ENCODE measurements around the gene CHN2.

CHN2 gene

DNA sequence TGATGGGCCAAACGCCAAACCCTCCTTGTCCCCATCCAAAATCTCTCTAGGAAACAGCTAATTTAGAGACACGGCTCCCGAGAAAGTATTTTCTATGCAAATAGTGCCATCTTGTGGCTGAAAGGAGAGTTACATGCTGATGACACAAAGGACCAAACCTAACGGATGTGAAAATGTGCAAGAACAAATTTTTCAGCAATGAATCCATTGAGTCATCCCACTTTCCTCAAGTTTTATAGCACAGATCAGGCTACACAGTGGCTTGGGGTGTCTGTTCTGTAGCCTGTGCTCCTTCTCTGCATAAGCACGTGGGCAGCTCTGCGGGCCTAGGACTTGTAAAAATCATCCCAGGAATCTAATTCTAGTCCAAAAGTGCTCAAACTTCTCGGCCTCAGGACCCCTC lies 214.3 kb downstream of the CHN2 start:
- H3K4me1 ChIP-seq, result no peaks in the 10 kb centered on the region
- peak; percentile 58 for DNase-seq

DNA sequence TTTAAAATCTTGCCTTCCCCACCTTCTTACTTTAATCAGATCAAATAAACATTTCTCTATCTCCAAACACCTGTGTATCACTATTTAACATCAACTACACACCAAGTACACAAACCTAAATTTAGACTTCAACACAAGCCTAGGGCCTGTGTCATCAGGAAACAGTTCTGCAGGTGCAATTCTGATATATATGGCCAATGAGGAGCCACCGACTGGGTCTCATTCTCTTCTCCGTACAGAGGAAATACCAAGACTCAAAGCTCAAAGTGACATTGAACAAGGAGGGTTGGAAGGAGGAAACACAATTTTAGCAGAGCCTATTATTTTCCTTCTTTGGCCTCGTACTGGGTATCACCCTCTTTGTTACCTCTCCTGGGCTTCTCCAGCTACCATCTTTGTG lies 216.4 kb downstream of the CHN2 start:
- Histone ChIP-seq H3K9me3 (no peaks in the 10 kb centered on the region), H3K36me3 (no peaks in the 10 kb centered on the region), H3K27me3 (peaks cover 10% of the 10 kb centered on the region), H3K4me3 (ENCODE audit: low read depth, low read length) (no peak overlapping the region), H3K4me1 (no peaks in the 10 kb centered on the region)
- DNase-seq, result no peak
- TF ChIP-seq, protein P1, sequence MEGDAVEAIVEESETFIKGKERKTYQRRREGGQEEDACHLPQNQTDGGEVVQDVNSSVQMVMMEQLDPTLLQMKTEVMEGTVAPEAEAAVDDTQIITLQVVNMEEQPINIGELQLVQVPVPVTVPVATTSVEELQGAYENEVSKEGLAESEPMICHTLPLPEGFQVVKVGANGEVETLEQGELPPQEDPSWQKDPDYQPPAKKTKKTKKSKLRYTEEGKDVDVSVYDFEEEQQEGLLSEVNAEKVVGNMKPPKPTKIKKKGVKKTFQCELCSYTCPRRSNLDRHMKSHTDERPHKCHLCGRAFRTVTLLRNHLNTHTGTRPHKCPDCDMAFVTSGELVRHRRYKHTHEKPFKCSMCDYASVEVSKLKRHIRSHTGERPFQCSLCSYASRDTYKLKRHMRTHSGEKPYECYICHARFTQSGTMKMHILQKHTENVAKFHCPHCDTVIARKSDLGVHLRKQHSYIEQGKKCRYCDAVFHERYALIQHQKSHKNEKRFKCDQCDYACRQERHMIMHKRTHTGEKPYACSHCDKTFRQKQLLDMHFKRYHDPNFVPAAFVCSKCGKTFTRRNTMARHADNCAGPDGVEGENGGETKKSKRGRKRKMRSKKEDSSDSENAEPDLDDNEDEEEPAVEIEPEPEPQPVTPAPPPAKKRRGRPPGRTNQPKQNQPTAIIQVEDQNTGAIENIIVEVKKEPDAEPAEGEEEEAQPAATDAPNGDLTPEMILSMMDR (IDR thresholded peaks at IDR 0.05; ENCODE audit: low read depth, low read length), result no peak

More for the DNA sequence above, 214.3 kb downstream of the CHN2 start:
- Histone ChIP-seq H3K4me3 (ENCODE audit: low read depth, low read length) (no peak overlapping the region), H3K27me3 (peaks cover 9% of the 10 kb centered on the region), H3K36me3 (no peaks in the 10 kb centered on the region), H3K9me3 (no peaks in the 10 kb centered on the region)
- TF ChIP-seq, protein P1 (IDR thresholded peaks at IDR 0.05; ENCODE audit: low read depth, low read length), result peak; percentile 84

GRCh38 chr7:29412912-29413311 lies 218.3 kb downstream of the CHN2 start:
- no peak for DNase-seq
- Histone ChIP-seq H3K4me1 (no peaks in the 10 kb centered on the region), H3K4me3 (ENCODE audit: low read depth, low read length) (no peak overlapping the region), H3K36me3 (no peaks in the 10 kb centered on the region), H3K9me3 (no peaks in the 10 kb centered on the region), H3K27me3 (peaks cover 10% of the 10 kb centered on the region)
- TF ChIP-seq, protein P1 (IDR thresholded peaks at IDR 0.05; ENCODE audit: low read depth, low read length), result no peak

DNA sequence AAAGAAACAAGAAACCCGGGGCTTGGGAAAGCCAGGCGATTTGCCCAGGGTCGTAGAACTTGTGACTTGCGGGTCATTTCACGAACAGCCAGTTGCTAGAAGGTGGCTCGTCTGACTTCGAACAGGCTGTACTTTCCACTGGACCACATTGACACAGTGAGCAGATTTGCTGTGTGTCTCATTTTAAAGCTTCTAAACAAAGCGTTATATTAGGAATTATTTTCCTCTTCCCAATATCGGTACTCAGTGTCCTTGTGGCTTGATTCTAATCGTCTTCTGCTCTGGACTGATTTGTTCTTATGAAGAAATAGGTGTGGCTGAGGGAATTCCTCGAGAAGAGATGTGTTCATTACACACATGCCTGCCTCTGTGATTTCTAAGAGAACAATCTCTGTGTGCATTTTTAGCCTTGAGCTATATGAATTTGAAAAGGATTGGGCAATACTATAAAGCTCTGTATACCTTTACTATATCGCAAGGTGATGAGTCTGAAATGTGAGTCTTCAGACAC lies 219.1 kb downstream of the CHN2 start:
- H3K4me1 ChIP-seq, result no peaks in the 10 kb centered on the region
- no peaks in the 10 kb centered on the region for H3K9me3 ChIP-seq
- peaks cover 10% of the 10 kb centered on the region; the same call in 1 of the 2 replicates for H3K27me3 ChIP-seq
- TF ChIP-seq, protein P1 (IDR thresholded peaks at IDR 0.05; ENCODE audit: low read depth, low read length), result no peak
- H3K36me3 ChIP-seq, result no peaks in the 10 kb centered on the region
- DNase-seq, result no peak
- H3K4me3 ChIP-seq (ENCODE audit: low read depth, low read length), result no peak overlapping the region

- Histone ChIP-seq H3K36me3 (no peaks in the 10 kb centered on the region), H3K9me3 (no peaks in the 10 kb centered on the region), H3K4me1 (no peaks in the 10 kb centered on the region), H3K4me3 (ENCODE audit: low read depth, low read length) (no peak overlapping the region), H3K27me3 (peaks cover 10% of the 10 kb centered on the region; the same call in 1 of the 2 replicates)
- TF ChIP-seq, protein P1 (IDR thresholded peaks at IDR 0.05; ENCODE audit: low read depth, low read length), result no peak
- DNase-seq, result no peak
These were observed 219.6 kb downstream of the CHN2 start for GRCh38 chr7:29414216-29414615.

DNA sequence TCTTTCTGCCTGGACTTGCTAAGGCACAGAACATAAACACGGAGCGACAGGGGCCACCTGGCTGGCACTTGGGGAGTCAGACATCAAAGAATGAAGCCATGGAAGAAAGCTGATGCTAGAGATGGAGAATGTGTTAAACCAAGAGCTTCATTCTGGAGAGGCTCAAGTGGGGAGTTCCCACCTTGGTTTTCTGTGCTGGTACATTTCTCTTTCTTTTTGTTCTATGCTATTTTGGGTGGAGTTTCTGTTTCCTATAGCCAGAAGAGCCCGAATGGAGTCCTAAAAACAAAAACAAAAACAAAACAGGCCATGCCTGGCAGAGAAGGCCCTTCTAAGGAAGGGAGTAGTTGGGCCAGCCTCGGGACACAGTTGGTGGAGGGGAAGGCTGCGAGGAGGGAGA lies 220.6 kb downstream of the CHN2 start:
- no peaks in the 10 kb centered on the region for H3K9me3 ChIP-seq
- no peaks in the 10 kb centered on the region for H3K36me3 ChIP-seq
- TF ChIP-seq, protein P1 (IDR thresholded peaks at IDR 0.05; ENCODE audit: low read depth, low read length), result no peak
- no peak overlapping the region for H3K4me3 ChIP-seq (ENCODE audit: low read depth, low read length)
- DNase-seq, result no peak
- H3K4me1 ChIP-seq, result no peaks in the 10 kb centered on the region
- peaks cover 10% of the 10 kb centered on the region; the same call in 1 of the 2 replicates for H3K27me3 ChIP-seq
